H1 (cell line): ENCODE data around the gene MYBPC3. TPM values are rescaled to one million over a fixed set of nuclear protein-coding genes. Genes with fewer than 3 reads are reported as not detected.

Source experiments
- CTCF ChIA-PET: fragments of 300-600 bp; sonication (Branson Sonifier 250); formaldehyde crosslinking; loops from one replicate; lab custom pipeline; 2021; ENCODE audit not compliant: partially characterized antibody; lab: Charles Lee
- POLR2A ChIA-PET: fragments of 300-600 bp; sonication (Branson Sonifier 250); formaldehyde crosslinking; loops from one replicate; lab custom pipeline; 2021; ENCODE audit warnings: inconsistent platforms; ENCODE audit not compliant: partially characterized antibody; lab: Charles Lee
- DNase-seq, 2 experiments: peaks; one replicate each; pipeline versions ENCODE4 v3.0.0 to v3.0.0-alpha.2; 2010 to 2022; ENCODE audit warnings: low spot score in 2 of 2, low read depth in 1 of 2, mixed read lengths in 1 of 2
- FAIRE-seq: peaks from 2 replicates; lab custom pipeline; 2011; peaks lifted over from hg19 to GRCh38; lab: Jason Lieb, UNC
- H2AFZ ChIP-seq: 2 replicates; pipeline ENCODE4 v1.8.1; 2012; ENCODE audit warnings: low read length, inconsistent platforms
- H2AK5ac ChIP-seq: 2 replicates; pipeline ENCODE4 v1.6.1; 2013; ENCODE audit warnings: low read depth, low read length
- H2BK120ac ChIP-seq: replicated peaks from 2 replicates; pipeline ENCODE3; 2013; ENCODE audit warnings: low read depth, low read length, inconsistent platforms
- H2BK12ac ChIP-seq: 2 replicates; pipeline ENCODE4 v1.6.1; 2013; ENCODE audit warnings: low read depth, low read length
- H2BK15ac ChIP-seq: 2 replicates; pipeline ENCODE4 v1.6.1; 2013; ENCODE audit warnings: low read length
- H2BK20ac ChIP-seq: 2 replicates; pipeline ENCODE4 v1.6.1; 2013; ENCODE audit warnings: low read length
- H2BK5ac ChIP-seq: 2 replicates; pipeline ENCODE4 v1.6.1; 2013; ENCODE audit warnings: low read depth, low read length
- H3K14ac ChIP-seq: 2 replicates; pipeline ENCODE4 v1.6.1; 2013; ENCODE audit warnings: inconsistent platforms; ENCODE audit not compliant: insufficient read length
- H3K18ac ChIP-seq: 2 replicates; pipeline ENCODE4 v1.6.1; 2013; ENCODE audit warnings: low read length; ENCODE audit errors: extremely low read depth
- H3K23ac ChIP-seq: 2 replicates; pipeline ENCODE4 v1.6.1; 2013; ENCODE audit warnings: inconsistent platforms; ENCODE audit not compliant: insufficient read length
- H3K23me2 ChIP-seq: 2 replicates; pipeline ENCODE4 v1.6.1; 2013; ENCODE audit warnings: low read depth, low read length
- H3K27ac ChIP-seq: 2 replicates; pipeline ENCODE4 v1.6.1; 2011; ENCODE audit warnings: low read depth, low read length, inconsistent platforms
- H3K27me3 ChIP-seq, 4 experiments: replicated peaks in 1 of 4; 1 replicate in 1 of 4; 2 replicates in 3 of 4; pipeline versions ENCODE4 v1.6.1 to v1.8.1; 2011 to 2013; ENCODE audit warnings: low read length in 3 of 4, mild to moderate bottlenecking in 3 of 4, inconsistent platforms in 2 of 4, mixed read lengths in 2 of 4, moderate library complexity in 1 of 4; ENCODE audit not compliant: control insufficient read depth in 3 of 4, insufficient read depth in 3 of 4; ENCODE audit errors: extremely low read depth in 1 of 4
- H3K36me3 ChIP-seq, 4 experiments: 2 replicates each; pipeline versions ENCODE4 v1.6.1 to v1.8.1; 2011 to 2013; ENCODE audit warnings: mild to moderate bottlenecking in 4 of 4, low read length in 3 of 4, moderate library complexity in 2 of 4, control low read depth in 1 of 4, inconsistent platforms in 1 of 4; ENCODE audit not compliant: insufficient read depth in 4 of 4, control insufficient read depth in 2 of 4
- H3K4ac ChIP-seq: replicated peaks from 2 replicates; pipeline ENCODE3; 2013; ENCODE audit warnings: low read length, low read depth, mixed read lengths, inconsistent platforms; ENCODE audit not compliant: insufficient read length
- H3K4me1 ChIP-seq, 4 experiments: replicated peaks in 1 of 4; 1 replicate in 1 of 4; 2 replicates in 3 of 4; pipeline versions ENCODE4 v1.6.1 to v1.8.1; 2011 to 2013; ENCODE audit warnings: low read length in 3 of 4, inconsistent platforms in 2 of 4, mixed read lengths in 1 of 4; ENCODE audit not compliant: insufficient read depth in 4 of 4, control insufficient read depth in 3 of 4
- H3K4me2 ChIP-seq, 2 experiments: 2 replicates each; pipeline versions ENCODE4 v1.6.1 to v1.8.1; 2011 to 2013; ENCODE audit warnings: low read depth in 2 of 2, low read length in 2 of 2, control low read depth in 1 of 2, inconsistent platforms in 1 of 2, mild to moderate bottlenecking in 1 of 2; ENCODE audit not compliant: insufficient read depth in 1 of 2
- H3K4me3 ChIP-seq, 4 experiments: fragments of 200-600, 300-600 bp in 1 of 4; sonication (generic), shearing (Covaris generic), sonication (Bioruptor Twin) in 1 of 4; 2 replicates each; pipeline versions ENCODE4 v1.5.1 to v1.8.1; 2011 to 2016; ENCODE audit warnings: low read length in 4 of 4, low read depth in 3 of 4, control low read depth in 2 of 4, inconsistent platforms in 2 of 4, mild to moderate bottlenecking in 2 of 4, mixed read lengths in 1 of 4, moderate library complexity in 1 of 4; ENCODE audit not compliant: insufficient read depth in 2 of 4; ENCODE audit errors: extremely low read depth in 1 of 4
- H3K56ac ChIP-seq: replicated peaks from 2 replicates; pipeline ENCODE3; 2013; ENCODE audit warnings: low read depth, mild to moderate bottlenecking, mixed read lengths, low read length, inconsistent platforms; ENCODE audit not compliant: insufficient read length
- H3K79me1 ChIP-seq: 2 replicates; pipeline ENCODE4 v1.6.1; 2013; ENCODE audit warnings: low read depth, low read length, control low read depth
- H3K79me2 ChIP-seq, 2 experiments: 2 replicates each; pipeline versions ENCODE4 v1.6.1 to v1.8.1; 2012 to 2013; ENCODE audit warnings: low read length in 2 of 2, mild to moderate bottlenecking in 2 of 2, inconsistent platforms in 1 of 2; ENCODE audit not compliant: insufficient read depth in 2 of 2, control insufficient read depth in 1 of 2
- H3K9ac ChIP-seq, 4 experiments: replicated peaks in 1 of 4; 1 replicate in 1 of 4; 2 replicates in 3 of 4; pipeline versions ENCODE4 v1.6.1 to v1.8.1; 2011 to 2013; ENCODE audit warnings: low read depth in 3 of 4, low read length in 3 of 4, control low read depth in 2 of 4, mild to moderate bottlenecking in 2 of 4, moderate library complexity in 2 of 4, inconsistent platforms in 1 of 4; ENCODE audit errors: extremely low read depth in 1 of 4
- H3K9me3 ChIP-seq, 2 experiments: 2 replicates each; pipeline versions ENCODE4 v1.6.1 to v1.8.1; 2012 to 2013; ENCODE audit warnings: mild to moderate bottlenecking in 2 of 2, moderate library complexity in 2 of 2, control low read depth in 1 of 2, inconsistent platforms in 1 of 2, low read depth in 1 of 2, low read length in 1 of 2, mixed read lengths in 1 of 2; ENCODE audit not compliant: insufficient read depth in 2 of 2
- H4K20me1 ChIP-seq, 2 experiments: replicated peaks in 1 of 2; 2 replicates each; pipeline versions ENCODE3 to v1.8.1; 2011 to 2013; ENCODE audit warnings: inconsistent platforms in 2 of 2, low read length in 2 of 2, mild to moderate bottlenecking in 1 of 2; ENCODE audit not compliant: insufficient read depth in 2 of 2, control insufficient read depth in 1 of 2
- H4K5ac ChIP-seq: 2 replicates; pipeline ENCODE4 v1.6.1; 2013; ENCODE audit warnings: low read length, low read depth, mixed read lengths, inconsistent platforms; ENCODE audit not compliant: insufficient read length
- H4K8ac ChIP-seq: 2 replicates; pipeline ENCODE4 v1.8.0; 2013; ENCODE audit warnings: mild to moderate bottlenecking, moderate library complexity, low read length, inconsistent platforms; ENCODE audit not compliant: insufficient read depth; ENCODE audit errors: extremely low read depth
- H4K91ac ChIP-seq: replicated peaks from 2 replicates; pipeline ENCODE3; 2013; ENCODE audit warnings: low read length, mixed read lengths, inconsistent platforms; ENCODE audit not compliant: insufficient read length
- BACH1 ChIP-seq: IDR thresholded peaks from 2 replicates; pipeline ENCODE4 v1.6.1; 2012; ENCODE audit warnings: low read length, improper control_type of control experiment
- CEBPB ChIP-seq: IDR thresholded peaks from 2 replicates; pipeline ENCODE4 v1.6.1; 2012; ENCODE audit warnings: low read depth, low read length
- KDM5A ChIP-seq: fragments of 200-600 bp; IDR thresholded peaks from 2 replicates; pipeline ENCODE4 v1.7.1; 2012; ENCODE audit warnings: mild to moderate bottlenecking, low read length, inconsistent platforms, mixed read lengths
- MAFK ChIP-seq: IDR thresholded peaks from 2 replicates; pipeline ENCODE4 v1.6.1; 2012; ENCODE audit warnings: low read depth, mild to moderate bottlenecking, improper control_type of control experiment, low read length
- ZNF274 ChIP-seq: IDR thresholded peaks from 2 replicates; pipeline ENCODE4 v1.7.0; 2012; ENCODE audit warnings: low read length, borderline replicate concordance; ENCODE audit errors: extremely low read depth
- WGBS, 2 experiments: shearing (Covaris generic) in 1 of 2; methylation state at CpG; one replicate each; pipeline versions ENCODE4 v1.1.6 to v1.1.7; 2013 to 2015; ENCODE audit warnings: low lambda C conversion rate in 2 of 2, mixed read lengths in 2 of 2, inconsistent platforms in 1 of 2, low coverage in 1 of 2, missing lambda C conversion rate in 1 of 2; ENCODE audit not compliant: insufficient replicate concordance in 2 of 2, insufficient coverage in 1 of 2, insufficient read length in 1 of 2; ENCODE audit errors: extremely low coverage in 1 of 2, missing lambda C conversion rate in 1 of 2; 5-methylcytosine and 5-hydroxymethylcytosine counted together
- long read RNA-seq, 2 experiments: library from RNA in 1 of 2; library from capped mRNA in 1 of 2; stranded (forward); transcript quantifications; one replicate each; pipeline ENCODE4 v2.0.0, GENCODE V29; 2021; ENCODE audit warnings: inconsistent platforms in 1 of 2
- polyA minus RNA-seq, 3 experiments: library from RNA; depleted of rRNA, polyadenylated mRNA; stranded (reverse); fragments of >200 nt; gene quantifications; 1 replicate in 2 of 3; 2 replicates in 1 of 3; pipeline ENCODE4 v1.2.3, GENCODE V29; 2011
- polyA plus RNA-seq, 7 experiments: library from polyadenylated mRNA; depleted of rRNA in 3 of 7; stranded (reverse) in 5 of 7; unstranded in 2 of 7; fragments of >200 nt in 5 of 7; fragments of 200-250 nt in 2 of 7; gene quantifications; 1 replicate in 5 of 7; 2 replicates in 1 of 7; 4 replicates in 1 of 7; pipeline versions ENCODE4 v1.2.1 to v1.2.3, GENCODE V29; 2011 to 2013; ENCODE audit warnings: missing spikeins in 2 of 7, mixed read lengths in 2 of 7
- total RNA-seq: library from RNA; stranded (reverse); fragmentation: NEBNext Ultra II Directional; extraction: Animal tissue kit (Norgen Biotek cat#: 25700); gene quantifications from 2 replicates; pipeline ENCODE4 v1.2.1, GENCODE V29; 2021

Gene MYBPC3
- total RNA-seq: not detected in 2 replicates
- polyA plus RNA-seq (2011; rRNA removed): 0.02 and 0.05 TPM in 2 replicates
- polyA plus RNA-seq (2011; cell fraction: cytosol; rRNA removed): 0.03 TPM
- polyA plus RNA-seq (2011; cell fraction: nucleus; rRNA removed): 0.19 TPM
- 0.04 to 0.05 TPM in 2 of 4 replicates, not detected in the others for polyA plus RNA-seq (2012, experiment 1 of 2)
- polyA plus RNA-seq (2012, experiment 2 of 2): not detected
- polyA plus RNA-seq (2013, experiment 1 of 2): 0.02 TPM
- under 0.01 TPM for polyA plus RNA-seq (2013, experiment 2 of 2)
- polyA minus RNA-seq (2011; rRNA and poly(A)+ RNA removed): 0.07 TPM in 1 of 2 replicates, not detected in the other
- not detected for polyA minus RNA-seq (2011; cell fraction: cytosol; rRNA and poly(A)+ RNA removed)
- polyA minus RNA-seq (2011; cell fraction: nucleus; rRNA and poly(A)+ RNA removed): not detected
- long read RNA-seq, experiment 1: 0 reads
- long read RNA-seq, experiment 2: 0 reads

- H3K79me1 ChIP-seq: no peaks in the 10 kb centered on the region
- H3K79me2 ChIP-seq: no peaks in the 10 kb centered on the region
- H3K4me2 ChIP-seq: no peak within 1 kb of the TSS
- no peak within 1 kb of the TSS for H4K5ac ChIP-seq
- H3K9ac ChIP-seq: no peak within 1 kb of the TSS
- CTCF ChIA-PET: interaction anchor here (1.5 to 5.9 kb wide), 7 partner anchors 20 to 173 kb away, joined by 3 to 24 read pairs (median 5); partner anchors contain the start of gene NR1H3
- H2BK5ac ChIP-seq: peak within 1 kb of the TSS; percentile 35; the same call in 1 of the 2 replicates
- H2AFZ ChIP-seq: no peak within 1 kb of the TSS
- no peak within 1 kb of the TSS for H3K27ac ChIP-seq
- H4K20me1 ChIP-seq: peaks cover 0 to 12% of the 10 kb centered on the region in 2 experiments
- no peak for FAIRE-seq
- POLR2A ChIA-PET: interaction anchor here (1.3 kb wide), 2 partner anchors 88 to 104 kb away, joined by 3 to 5 read pairs; partner anchors contain the start of gene ACP2
- peaks cover 11% of the 10 kb centered on the region for H3K23me2 ChIP-seq
- no peaks in the 10 kb centered on the region for H3K27me3 ChIP-seq
- no peak within 1 kb of the TSS for H4K8ac ChIP-seq
- no peaks in the 10 kb centered on the region; a peak in 1 of 8 replicates for H3K36me3 ChIP-seq
- TF ChIP-seq ZNF274 (no peak), BACH1 (no peak), MAFK (no peak), CEBPB (no peak), KDM5A (no peak)
- TF ChIP-seq, all 59 proteins: peak for 0
- Histone ChIP-seq H2BK120ac (no peak within 1 kb of the TSS), H3K56ac (no peak within 1 kb of the TSS), H3K4me1 (peaks cover 0 to 12% (median 5%) of the 10 kb centered on the region in 4 experiments; a peak in 6 of 7 replicates), H3K18ac (no peak within 1 kb of the TSS), H3K9me3 (peaks cover 0 to 5% of the 10 kb centered on the region in 2 experiments; a peak in 1 of 4 replicates), H3K4ac (no peak within 1 kb of the TSS), H3K14ac (no peak within 1 kb of the TSS), H4K91ac (no peak within 1 kb of the TSS), H2BK15ac (no peak within 1 kb of the TSS), H3K4me3 (no peak within 1 kb of the TSS), H2AK5ac (no peak within 1 kb of the TSS), H2BK20ac (no peak within 1 kb of the TSS), H3K23ac (no peak within 1 kb of the TSS), H2BK12ac (no peak within 1 kb of the TSS)
- DNase-seq: no peak
- WGBS, 2 experiments: 91% methylated on average over 5 of the region's 5 CpGs; no CpG with 5 or more reads in 1 of the 2 experiments
These were observed at the start of gene MYBPC3 for GRCh38 chr11:47352556-47352955. Gene MYBPC3, minus strand, starts transcription at chr11:47352702. Its CDS starts 55 bp downstream, at chr11:47352647.
